ENCODE measurements around the gene ZNF311.
"Not testable (repeated sequence)": the region's sequence is repeated elsewhere in the genome, so short reads cannot be mapped to it uniquely, and the experiment has no call there.

Gene ZNF311

GRCh38 chr6:28982476-28983266, 22.4 kb downstream of the ZNF311 start:
- DNase-seq (ENCODE audit: low read depth, low spot score): no peak

DNA sequence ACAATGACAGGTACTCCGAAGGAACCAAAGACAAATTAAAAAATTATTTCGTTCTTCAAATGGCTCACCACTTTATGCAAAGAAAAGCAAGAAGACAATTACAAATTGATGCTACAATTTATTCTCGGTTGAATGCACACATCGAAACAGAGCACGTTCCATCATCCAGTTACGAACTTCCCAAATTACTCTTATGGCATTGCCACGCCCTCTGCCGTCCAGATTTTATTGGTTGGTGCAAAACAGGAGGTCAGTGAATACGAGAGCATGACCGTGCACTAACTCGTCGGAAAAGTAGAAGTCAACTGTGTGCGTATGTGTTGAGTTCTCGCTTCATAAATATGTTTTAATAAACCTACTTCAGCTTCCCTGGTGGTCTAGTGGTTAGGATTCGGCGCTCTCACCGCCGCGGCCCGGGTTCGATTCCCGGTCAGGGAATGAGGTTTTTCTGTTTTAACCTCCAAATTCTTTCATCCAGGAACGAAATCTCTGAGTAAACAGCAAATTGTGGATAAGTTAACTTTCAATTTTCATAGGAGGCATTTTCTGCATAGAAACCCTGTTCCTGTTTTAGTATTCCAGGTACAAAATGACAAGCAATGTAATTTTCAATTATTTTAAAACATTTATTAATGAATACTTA, 23.2 kb downstream of the ZNF311 start:
- DNase-seq (ENCODE audit: low read depth, low spot score): no peak

- DNase-seq (ENCODE audit: low read depth, low spot score): no peak
Measured at GRCh38 chr6:28981431-28981832, 23.7 kb downstream of the ZNF311 start.

GRCh38 chr6:28980852-28981430, 24.2 kb downstream of the ZNF311 start:
- DNase-seq (ENCODE audit: low read depth, low spot score): no peak

GRCh38 chr6:28980137-28980851, 24.8 kb downstream of the ZNF311 start:
- no peak for DNase-seq (ENCODE audit: low read depth, low spot score)

- DNase-seq (ENCODE audit: low read depth, low spot score): no peak
Measured at GRCh38 chr6:28979679-28980078, 25.4 kb downstream of the ZNF311 start.

GRCh38 chr6:28978959-28979561, 26.1 kb downstream of the ZNF311 start:
- DNase-seq (ENCODE audit: low read depth, low spot score): no peak

DNA sequence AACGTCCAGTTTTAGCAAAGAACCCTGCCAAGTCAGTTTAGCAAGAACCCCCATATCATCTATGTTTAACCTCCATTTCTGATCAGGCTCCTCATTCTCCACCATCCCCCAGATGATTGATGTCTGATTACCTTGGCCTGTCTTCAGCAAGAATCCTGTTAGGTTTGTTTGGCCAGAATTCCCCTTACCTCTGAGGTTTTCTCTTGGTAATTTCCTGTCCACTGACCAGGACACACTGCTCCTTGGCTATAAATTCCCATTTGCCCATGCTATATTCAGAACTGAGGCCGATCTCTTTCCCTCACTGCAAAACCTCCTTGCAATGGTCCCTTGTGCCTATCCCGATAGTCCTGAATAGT, 27.0 kb downstream of the ZNF311 start:
- no peak for DNase-seq (ENCODE audit: low read depth, low spot score)

DNA sequence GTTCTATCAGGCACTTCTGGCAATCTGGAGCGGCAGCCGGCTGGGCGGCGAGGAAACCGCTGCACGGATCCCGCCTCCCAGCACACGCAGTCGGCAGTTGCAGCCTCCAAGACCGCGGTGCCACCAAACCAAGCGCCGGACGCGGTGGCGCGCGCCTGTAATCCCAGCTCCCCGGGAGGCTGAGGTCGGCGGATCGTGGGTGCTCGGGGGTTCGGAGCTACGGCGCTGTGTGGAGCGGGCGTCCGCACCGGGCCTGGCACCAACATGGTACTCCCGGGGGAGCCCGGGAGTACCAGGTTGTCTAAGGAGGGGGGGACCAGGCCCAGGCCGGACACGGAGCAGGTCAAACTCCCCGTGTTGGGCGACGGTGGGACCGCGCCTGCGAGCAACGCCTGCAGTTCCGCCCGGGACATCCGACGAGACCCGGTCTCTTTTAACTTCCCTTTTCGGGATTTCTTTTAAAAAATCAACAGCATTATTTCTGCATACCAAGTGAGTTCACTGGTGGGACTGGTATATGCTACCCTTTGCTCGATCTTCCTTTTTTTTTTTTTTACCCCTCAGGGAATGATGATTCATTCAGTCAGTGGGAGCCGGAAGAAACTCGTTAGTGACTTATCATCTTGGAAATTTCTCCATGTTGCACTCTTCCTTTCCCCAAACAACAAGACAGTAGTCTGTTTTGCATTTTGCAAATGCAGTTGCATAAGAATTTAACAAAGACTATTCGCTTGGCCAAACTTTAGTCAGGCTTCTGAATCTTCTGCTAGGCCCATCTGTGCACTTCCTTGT, 27.6 kb downstream of the ZNF311 start:
- no peak for DNase-seq (ENCODE audit: low read depth, low spot score)

GRCh38 chr6:28976677-28977076, 28.4 kb downstream of the ZNF311 start:
- DNase-seq (ENCODE audit: low read depth, low spot score): no peak

DNA sequence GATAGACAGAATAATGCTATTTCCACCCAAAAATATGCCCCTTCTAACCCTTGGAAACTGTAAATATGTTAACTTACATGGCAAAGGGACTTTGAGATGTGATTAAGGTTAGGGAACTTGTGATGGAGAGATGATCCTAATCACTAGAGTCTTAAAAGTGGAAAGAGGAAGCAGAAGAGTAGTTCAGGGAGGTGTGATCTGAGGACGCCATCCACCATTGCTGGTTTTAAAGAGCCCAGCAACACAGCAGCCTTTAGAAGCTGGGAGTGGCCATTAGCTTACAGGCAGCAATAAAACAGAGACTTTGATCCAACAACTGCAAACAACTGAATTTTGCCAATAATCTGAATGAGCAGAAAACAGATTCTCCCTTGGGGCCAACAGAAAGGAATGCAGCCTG, 30.6 kb downstream of the ZNF311 start:
- DNase-seq (ENCODE audit: low read depth, low spot score): no peak

- DNase-seq (ENCODE audit: low read depth, low spot score): not testable (repeated sequence)
Measured at GRCh38 chr6:28970056-28970455, 35.1 kb downstream of the ZNF311 start.

GRCh38 chr6:28969129-28969528, 36.0 kb downstream of the ZNF311 start:
- no peak for DNase-seq (ENCODE audit: low read depth, low spot score)

DNA sequence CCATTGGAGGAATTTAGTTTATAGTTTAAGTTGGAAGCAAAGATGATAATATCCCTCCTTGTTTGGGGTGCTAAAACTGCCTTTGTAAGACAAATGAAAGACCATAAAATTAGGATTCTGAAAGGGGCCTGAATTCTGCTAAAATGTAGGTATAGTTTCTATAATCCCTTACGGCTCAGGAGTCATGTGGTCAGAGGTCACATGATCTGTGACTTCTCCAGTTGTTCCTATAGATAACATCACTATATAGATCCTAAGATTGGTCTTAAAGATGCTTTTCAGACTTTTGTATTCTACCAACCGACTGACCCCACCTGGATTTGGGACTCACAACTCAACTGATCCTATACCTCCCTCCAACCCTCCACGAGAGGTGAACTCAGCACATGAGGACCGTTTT, 36.6 kb downstream of the ZNF311 start:
- no peak for DNase-seq (ENCODE audit: low read depth, low spot score)

DNA sequence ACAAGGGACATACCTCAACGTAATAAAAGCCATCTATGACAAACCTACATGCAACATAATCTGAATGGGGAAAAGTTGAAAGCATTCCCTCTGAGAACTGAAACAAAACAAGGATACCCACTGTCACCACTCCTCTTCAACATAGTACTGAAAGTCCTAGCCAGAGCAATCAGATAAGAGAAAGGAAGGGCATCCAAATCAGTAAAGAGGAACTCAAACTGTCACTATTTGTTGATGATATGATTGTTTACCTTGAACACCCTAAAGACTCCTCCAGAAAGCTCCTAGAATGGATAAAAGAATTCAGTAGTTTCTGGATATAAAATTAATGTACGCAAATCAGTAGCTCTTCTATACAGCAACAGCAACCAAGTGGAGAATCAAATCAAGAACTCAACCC, 39.4 kb downstream of the ZNF311 start:
- no peak for DNase-seq (ENCODE audit: low read depth, low spot score)

GRCh38 chr6:28960846-28961500, 44.1 kb downstream of the ZNF311 start:
- DNase-seq (ENCODE audit: low read depth, low spot score): no peak

- not testable (repeated sequence) for DNase-seq (ENCODE audit: low read depth, low spot score)
Measured at GRCh38 chr6:28958561-28959243, 46.4 kb downstream of the ZNF311 start.

DNA sequence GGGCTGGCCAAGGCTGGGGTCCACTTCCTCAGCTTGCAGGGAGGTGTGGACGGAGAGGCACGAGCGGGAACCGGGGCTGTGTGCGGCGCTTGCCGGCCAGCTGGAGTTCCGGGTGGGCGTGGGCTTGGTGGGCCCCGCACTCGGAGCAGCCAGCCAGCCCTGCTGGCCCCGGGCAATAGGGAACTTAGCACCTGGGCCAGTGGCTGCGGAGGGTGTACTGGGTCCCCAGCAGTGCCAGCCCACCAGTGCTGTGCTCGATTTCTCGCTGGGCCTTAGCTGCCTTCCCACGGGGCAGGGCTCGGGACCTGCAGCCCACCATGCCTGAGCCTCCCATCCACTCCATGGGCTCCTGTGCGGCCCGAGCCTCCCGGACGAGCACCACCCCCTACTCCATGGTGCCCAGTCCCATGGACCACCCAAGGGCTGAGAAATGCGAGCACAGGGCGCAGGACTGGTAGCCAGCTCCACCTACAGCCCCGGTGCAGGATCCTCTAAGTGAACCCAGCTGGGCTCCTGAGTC, 47.3 kb downstream of the ZNF311 start:
- not testable (repeated sequence) for DNase-seq (ENCODE audit: low read depth, low spot score)

GRCh38 chr6:28956331-28956730, 48.8 kb downstream of the ZNF311 start:
- no peak for DNase-seq (ENCODE audit: low read depth, low spot score)

Measured in iPS DF 19.7 (cell line).